ENCODE results near the gene FAM131C.

FAM131C gene

DNA sequence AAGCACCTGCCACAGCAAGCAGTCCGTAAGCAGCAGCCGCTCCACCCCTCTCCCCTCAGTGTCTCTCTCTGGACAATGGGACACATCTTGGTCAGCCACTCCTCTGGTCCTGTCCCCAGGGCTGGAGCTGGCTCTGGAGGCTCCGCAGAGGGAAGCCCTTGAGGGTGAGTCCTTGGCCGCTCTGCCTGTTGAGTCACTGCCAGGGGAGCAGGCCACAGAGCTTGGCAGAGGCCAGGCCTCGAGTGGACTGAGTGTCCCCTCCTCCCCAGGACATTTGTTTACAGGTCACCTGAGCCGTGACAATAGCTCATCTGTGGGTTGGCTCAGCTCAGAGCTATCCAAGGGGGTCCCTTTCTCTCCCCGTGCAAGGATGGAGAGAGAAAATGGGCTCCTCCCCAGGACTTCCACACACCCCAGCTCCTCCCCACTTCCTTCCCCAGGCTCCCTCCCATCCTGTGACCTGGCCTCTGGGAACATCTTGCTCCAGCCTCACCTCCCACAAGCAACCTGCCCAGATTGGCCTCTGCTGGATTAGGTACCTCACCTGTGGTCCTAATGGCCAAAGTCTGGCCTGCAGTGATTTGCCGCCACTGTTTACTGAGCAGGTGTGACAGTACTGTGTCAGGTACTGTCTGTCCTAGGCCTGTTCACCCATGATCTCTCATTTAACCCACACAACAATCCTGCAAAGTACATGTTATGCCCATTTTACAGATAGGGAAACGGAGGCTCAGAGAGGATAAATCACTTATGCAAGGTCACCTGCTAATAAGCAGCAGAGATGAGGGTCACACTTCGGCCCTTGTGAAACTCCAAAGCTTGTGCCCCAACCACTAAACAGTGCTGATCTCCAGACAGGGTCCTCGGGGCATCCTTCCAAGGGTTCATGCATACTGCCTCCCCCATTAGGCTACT is 4.8 kb downstream of the FAM131C start:
- Histone ChIP-seq H3K36me3 (no peaks in the 10 kb centered on the region), H3K4me3 (ENCODE audit: low read depth in 1 of 2, low read length in 1 of 2) (no peak overlapping the region), H3K27me3 (peaks cover 83% of the 10 kb centered on the region), H3K9me3 (no peaks in the 10 kb centered on the region), H3K4me1 (ENCODE audit: control insufficient read depth in 1 of 2, insufficient read depth in 1 of 2, low read depth in 1 of 2, low read length in 1 of 2) (peaks cover under 1 to 3% of the 10 kb centered on the region in 2 experiments), H3K27ac (no peak overlapping the region)
- TF ChIP-seq, protein P1, sequence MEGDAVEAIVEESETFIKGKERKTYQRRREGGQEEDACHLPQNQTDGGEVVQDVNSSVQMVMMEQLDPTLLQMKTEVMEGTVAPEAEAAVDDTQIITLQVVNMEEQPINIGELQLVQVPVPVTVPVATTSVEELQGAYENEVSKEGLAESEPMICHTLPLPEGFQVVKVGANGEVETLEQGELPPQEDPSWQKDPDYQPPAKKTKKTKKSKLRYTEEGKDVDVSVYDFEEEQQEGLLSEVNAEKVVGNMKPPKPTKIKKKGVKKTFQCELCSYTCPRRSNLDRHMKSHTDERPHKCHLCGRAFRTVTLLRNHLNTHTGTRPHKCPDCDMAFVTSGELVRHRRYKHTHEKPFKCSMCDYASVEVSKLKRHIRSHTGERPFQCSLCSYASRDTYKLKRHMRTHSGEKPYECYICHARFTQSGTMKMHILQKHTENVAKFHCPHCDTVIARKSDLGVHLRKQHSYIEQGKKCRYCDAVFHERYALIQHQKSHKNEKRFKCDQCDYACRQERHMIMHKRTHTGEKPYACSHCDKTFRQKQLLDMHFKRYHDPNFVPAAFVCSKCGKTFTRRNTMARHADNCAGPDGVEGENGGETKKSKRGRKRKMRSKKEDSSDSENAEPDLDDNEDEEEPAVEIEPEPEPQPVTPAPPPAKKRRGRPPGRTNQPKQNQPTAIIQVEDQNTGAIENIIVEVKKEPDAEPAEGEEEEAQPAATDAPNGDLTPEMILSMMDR (IDR thresholded peaks at IDR 0.05), result no peak

DNA sequence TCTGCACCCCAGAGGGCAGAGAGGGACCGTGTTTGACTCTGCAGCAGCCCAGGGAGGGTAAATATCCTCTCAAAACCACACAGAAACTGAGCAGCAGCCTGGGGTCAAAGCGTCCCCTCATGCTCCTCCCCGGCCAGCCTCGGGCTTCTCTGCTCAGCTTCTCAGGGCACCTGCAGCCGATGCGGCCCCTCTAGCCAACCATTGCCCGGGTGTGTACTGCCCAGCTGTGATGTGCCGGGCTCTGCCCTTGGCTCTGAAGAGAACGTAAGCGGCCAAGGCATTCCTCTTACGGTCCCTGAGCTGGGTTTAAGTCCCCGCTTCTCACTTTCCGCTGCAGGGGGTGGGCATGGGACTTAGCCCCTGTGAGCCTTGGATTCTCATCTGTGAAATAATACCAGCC is 5.5 kb downstream of the FAM131C start:
- no peak overlapping the region for H3K27ac ChIP-seq
- no peaks in the 10 kb centered on the region for H3K9me3 ChIP-seq
- H3K4me3 ChIP-seq (ENCODE audit: low read depth in 1 of 2, low read length in 1 of 2), result no peak overlapping the region
- peaks cover 81% of the 10 kb centered on the region for H3K27me3 ChIP-seq
- TF ChIP-seq, protein P1 (IDR thresholded peaks at IDR 0.05), result no peak
- no peaks in the 10 kb centered on the region for H3K36me3 ChIP-seq
- H3K4me1 ChIP-seq (ENCODE audit: control insufficient read depth in 1 of 2, insufficient read depth in 1 of 2, low read depth in 1 of 2, low read length in 1 of 2), result no peaks in the 10 kb centered on the region

DNA sequence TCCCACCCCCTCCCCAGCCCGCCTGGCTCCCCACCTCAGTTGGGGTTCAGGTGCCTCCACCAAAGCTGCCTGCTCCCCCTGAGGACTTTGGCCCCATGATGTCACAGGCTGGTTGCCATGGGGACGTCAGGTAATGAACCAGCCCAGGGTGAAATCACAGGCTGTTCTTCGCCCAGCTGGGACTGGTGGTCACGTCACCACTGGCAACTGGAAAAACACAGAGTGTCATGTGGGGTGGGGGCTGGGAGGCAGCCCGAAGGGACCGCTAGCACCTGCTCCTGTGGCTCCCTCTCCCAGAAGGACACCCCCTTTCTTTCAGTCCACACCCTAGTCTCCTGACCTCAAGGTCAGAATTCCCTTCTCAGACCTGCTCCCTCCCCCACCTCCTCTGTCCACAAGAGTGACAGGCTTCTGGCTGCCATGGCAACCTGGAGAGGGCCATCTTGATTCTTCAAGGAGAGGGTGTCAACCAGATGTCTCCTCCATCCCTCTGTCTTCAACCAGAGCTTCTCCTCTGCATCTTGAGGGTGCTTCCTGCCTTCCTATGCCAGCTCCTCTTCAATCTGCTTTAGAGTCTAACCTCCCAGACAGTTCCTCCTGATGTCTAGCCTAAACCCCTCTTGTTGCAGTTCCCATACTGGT is 6.2 kb downstream of the FAM131C start:
- TF ChIP-seq, protein P1 (IDR thresholded peaks at IDR 0.05), result no peak
- Histone ChIP-seq H3K27me3 (peaks cover 74% of the 10 kb centered on the region), H3K9me3 (no peaks in the 10 kb centered on the region), H3K4me1 (ENCODE audit: control insufficient read depth in 1 of 2, insufficient read depth in 1 of 2, low read depth in 1 of 2, low read length in 1 of 2) (no peaks in the 10 kb centered on the region), H3K36me3 (no peaks in the 10 kb centered on the region), H3K4me3 (ENCODE audit: low read depth in 1 of 2, low read length in 1 of 2) (no peak overlapping the region), H3K27ac (no peak overlapping the region)

DNA sequence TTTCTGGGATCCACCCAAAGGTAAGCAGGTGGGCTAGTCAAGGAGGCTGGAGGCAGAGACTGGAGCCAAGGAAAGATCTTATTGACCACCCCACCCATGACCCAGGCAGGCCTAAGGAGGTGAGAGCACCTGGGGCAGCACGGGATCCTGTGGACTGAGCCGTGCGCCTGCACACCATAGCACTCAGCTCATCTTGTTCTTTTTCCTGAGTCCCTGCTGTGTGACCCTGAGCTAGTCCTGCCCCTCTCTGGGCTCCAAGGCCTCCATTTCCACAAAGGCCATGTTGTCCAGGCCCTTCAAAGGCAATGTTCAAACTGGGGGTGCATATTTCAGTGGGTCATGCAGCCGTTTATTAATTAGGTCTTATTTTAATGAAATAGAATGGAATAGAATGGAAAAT is 7.2 kb downstream of the FAM131C start:
- H3K4me3 ChIP-seq (ENCODE audit: low read depth in 1 of 2, low read length in 1 of 2), result no peak overlapping the region
- H3K36me3 ChIP-seq, result no peaks in the 10 kb centered on the region
- no peak overlapping the region for H3K27ac ChIP-seq
- no peaks in the 10 kb centered on the region for H3K9me3 ChIP-seq
- TF ChIP-seq, protein P1 (IDR thresholded peaks at IDR 0.05), result no peak
- peaks cover 64% of the 10 kb centered on the region for H3K27me3 ChIP-seq
- H3K4me1 ChIP-seq (ENCODE audit: control insufficient read depth in 1 of 2, insufficient read depth in 1 of 2, low read depth in 1 of 2, low read length in 1 of 2), result no peaks in the 10 kb centered on the region

GRCh38 chr1:16065269-16065576 is 8.2 kb downstream of the FAM131C start:
- no peaks in the 10 kb centered on the region for H3K4me1 ChIP-seq (ENCODE audit: control insufficient read depth in 1 of 2, insufficient read depth in 1 of 2, low read depth in 1 of 2, low read length in 1 of 2)
- H3K27me3 ChIP-seq, result peaks cover 54% of the 10 kb centered on the region
- TF ChIP-seq, protein P1 (IDR thresholded peaks at IDR 0.05), result no peak
- no peak overlapping the region for H3K27ac ChIP-seq
- no peaks in the 10 kb centered on the region for H3K9me3 ChIP-seq
- H3K4me3 ChIP-seq (ENCODE audit: low read depth in 1 of 2, low read length in 1 of 2), result no peak overlapping the region
- H3K36me3 ChIP-seq, result no peaks in the 10 kb centered on the region

All from neutrophil (primary cell).